Right ventricle myocardium inferior (tissue), 1 donor: ENCODE data around the gene UBE3C. TPM values are rescaled to one million over a fixed set of nuclear protein-coding genes. Genes with fewer than 3 reads are reported as not detected.

Experiments used
- ATAC-seq: fragments of 200-7000 bp; cut with Tn5 transposase; one replicate; pipeline ENCODE4 v1.9.1; 2020; ENCODE audit warnings: mild to moderate bottlenecking, moderate library complexity
- DNase-seq: peaks from one replicate; pipeline ENCODE4 v3.0.0; 2021; ENCODE audit errors: missing footprints
- intact Hi-C: fragments of 100-400 bp; cut with DNase I; formaldehyde crosslinking; loops from one replicate; pipeline ENCODE4 v1.11.0; 2022
- total RNA-seq: library from RNA; stranded (reverse); fragmentation: NEBNext Ultra II Directional; extraction: Animal tissue kit (Norgen Biotek cat#: 25700); gene quantifications from one replicate; pipeline ENCODE4 v1.2.1, GENCODE V29; 2021
- donor health status: DM: no; HTN: yes; CAD: no; lungs with severe emphysema.

Gene UBE3C
- total RNA-seq, 1 donor from 2014 or later = 49.7 TPM

DNA sequence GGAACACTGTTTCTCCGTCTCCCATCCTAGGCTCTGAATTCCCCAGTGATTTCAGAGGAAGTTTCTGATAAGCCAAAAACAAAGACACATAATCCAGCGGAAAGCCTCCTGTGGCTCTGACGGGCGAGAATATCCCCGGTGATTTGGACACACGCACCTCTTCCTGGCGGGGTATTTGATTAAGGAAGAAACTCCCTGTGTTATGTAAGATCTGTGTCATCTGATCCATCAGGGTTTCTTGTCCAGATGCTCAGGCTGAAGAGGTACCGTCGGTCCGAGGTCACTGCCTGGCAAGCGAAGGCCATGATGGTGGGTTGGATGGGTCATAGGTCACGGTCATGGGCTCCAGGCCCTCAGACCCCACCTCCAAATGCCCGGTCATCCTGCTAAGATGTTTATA, 158.5 kb downstream of the UBE3C start:
- ATAC-seq (no peak), DNase-seq (no peak)
- intact Hi-C loops = no loop called here

DNA sequence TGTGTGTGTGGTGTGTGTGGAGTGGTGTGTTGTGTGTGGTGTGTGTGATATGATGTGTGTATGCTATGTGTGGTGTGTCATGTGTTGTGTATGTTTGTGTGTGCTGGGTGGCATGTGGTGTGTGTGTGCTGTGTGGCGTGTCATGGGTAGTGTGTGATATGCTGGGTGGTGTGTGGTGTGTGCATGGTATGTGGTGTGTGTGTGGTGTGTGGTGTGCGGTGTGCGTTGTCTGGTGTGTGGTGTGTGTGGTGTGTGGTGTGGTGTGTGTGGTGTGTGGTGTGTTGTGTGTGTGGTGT, 160.5 kb downstream of the UBE3C start:
- no peak for ATAC-seq
- no peak for DNase-seq
- intact Hi-C loops = no loop called here

DNA sequence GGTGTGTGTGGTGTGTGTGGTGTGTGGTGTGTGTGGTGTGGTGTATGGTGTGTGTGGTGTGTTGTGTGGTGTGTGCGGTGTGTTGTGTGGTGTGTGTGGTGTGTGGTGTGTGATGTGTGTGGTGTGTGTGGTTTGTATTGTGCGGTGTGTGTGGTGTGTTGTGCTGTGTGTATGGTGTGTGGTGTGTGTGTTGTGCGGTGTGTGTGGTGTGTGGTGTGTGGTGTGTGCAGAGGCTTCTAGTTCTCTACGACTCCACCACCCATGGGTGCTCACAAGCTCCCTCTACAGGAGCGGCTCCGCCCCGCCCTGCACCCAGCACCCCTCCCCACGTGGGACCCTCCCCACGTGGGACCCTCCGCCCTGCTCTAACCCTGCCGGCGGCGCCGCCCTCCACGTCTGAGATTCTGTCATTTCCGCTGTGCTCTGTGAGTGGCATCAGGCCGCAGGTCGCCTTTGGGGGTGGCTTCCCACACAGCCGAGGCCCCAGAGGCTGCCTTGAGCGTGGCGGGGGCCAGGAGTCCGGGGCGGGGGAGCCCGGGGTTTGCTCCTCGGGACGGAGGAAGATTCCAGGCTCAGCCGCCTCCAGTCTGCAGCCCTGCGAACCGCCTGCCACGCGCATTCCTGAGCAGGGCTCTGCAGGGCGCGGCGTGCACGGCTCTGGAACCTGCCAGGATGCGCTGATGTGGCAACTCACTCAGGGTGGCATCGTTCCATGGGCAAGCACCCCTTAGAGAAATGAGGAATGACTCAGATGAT, 161.1 kb downstream of the UBE3C start:
- ATAC-seq = peak; percentile 35

DNA sequence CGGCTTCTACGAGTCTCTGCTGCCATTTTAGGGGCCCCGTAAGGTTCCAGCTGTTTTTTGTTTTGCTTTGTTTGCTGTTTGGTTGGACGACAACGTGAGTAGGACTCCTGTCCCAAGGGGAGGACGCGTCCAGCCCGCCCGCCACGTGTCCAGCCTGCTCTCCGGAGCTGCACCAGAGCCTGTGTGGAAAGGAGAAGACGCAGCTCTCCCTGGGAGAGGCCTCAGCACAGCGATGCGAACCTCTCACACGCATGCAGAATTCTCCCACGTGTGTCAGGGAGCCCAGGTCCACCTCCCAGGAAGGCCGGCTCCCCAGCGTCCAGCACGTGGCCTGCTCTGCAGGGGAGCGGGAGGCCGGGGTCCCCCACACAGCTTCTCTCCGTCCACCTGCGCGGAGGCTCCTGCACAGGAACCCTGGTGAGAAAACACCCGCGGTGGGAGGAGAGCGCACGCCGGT, 161.7 kb downstream of the UBE3C start:
- DNase-seq (no peak), ATAC-seq (no peak)
- intact Hi-C loops = no loop called here

More for the DNA sequence above, 161.1 kb downstream of the UBE3C start:
- DNase-seq = peak; percentile 72
- intact Hi-C loops = no loop called here

DNA sequence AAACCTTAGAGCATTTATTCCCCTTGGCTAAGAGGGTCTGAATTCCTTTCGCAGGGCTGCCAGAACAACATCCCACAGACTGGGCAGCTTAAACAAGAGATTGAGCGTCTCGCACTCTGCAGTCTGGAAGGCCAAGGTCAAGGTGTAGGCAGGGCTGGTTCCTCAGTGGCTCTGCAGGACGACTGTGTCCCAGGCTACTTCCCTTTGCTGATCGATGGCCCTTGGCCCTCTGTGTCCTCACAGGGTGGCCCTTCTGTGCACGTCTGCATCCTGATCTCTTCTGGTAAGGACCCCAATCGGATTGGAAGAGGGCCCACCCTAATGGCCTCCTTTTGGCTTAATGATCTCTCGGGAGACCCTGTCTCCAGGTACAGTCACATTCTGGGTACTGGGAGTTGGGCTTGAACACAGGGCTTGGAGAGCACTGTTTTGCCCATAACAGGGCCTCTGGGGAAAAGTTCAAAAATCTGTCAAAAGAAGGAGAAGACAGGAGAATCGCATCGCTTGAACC, 162.9 kb downstream of the UBE3C start:
- intact Hi-C loops = no loop called here
- ATAC-seq (no peak), DNase-seq (no peak)

DNA sequence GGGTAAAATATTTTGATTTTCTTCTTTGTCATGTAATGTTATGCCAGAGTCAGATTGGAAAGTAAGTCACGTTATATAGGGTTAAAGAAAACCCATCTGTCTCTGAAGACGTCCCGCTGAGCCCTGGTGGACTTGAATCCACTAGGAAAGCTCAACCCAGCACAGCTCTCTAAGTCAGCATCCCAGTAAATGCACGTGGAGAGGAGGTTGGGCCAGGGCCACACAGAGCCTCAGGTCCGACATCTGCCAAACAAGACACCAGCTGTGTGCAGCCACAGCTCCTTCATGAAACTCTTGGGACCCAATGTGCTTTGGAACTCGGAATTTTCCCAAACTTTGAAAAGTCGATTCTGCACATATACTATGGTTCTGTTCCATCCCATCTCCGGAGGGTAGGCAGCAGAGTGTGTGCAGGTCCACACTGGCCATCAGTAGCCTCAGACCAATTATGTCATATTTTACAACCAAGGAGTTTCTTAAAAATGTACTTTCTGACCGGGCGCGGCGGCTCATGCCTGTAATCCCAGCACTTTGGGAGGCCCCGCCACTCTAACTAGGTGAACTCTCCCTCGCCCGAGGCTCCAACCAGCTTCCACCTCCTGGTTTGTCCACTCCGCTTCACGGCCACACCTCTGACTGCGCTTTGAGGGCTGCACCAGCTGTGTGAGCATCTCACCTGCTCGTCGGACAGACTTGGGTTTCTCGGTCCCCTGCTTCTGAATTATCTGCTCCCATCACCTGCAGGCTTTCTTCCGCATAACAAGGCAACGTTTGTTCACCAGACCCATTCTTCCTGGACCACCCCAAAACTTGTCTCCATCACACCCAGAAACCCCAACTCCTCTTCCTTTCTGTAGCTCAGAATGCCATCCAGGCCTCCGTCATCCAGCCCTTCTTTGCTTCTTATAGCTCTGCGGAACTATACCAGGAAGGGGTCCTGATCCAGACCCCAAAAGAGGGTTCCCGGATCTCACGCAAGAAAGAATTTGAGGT, 168.4 kb downstream of the UBE3C start:
- intact Hi-C loops = no loop called here
- DNase-seq (no peak), ATAC-seq (no peak)

DNA sequence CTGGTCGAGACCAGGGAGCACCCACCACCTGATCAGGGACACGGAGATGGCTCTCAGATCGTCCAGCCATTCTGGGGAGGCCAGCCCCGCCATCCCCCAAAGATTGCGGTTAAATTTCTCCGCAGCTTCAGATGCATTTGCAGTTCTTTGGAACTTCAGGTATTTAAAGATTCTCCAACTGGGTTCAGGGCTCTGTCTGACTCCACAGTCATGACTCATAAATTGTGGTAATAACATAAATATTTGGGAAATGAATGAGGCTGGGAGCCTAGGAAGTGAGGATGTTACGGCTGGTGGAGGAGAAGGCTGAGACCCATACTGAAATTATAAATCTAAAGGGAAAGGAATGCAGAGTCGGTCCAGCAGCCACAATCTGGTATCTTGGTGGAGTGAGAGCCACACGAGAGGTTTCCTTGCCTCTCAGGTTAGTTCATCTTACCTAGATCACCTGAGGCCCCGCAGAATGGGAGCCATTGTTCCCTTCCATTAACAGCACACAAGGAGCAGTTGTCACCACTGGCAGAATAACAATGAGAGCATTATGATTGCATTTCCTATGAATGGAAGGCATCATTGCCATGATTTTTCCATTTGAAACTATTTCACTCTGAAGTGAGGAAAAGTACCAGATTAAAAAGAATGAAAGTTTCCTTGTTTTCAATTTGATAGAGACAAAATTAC, 171.4 kb downstream of the UBE3C start:
- no peak for DNase-seq
- intact Hi-C loops = no loop called here
- ATAC-seq = no peak

DNA sequence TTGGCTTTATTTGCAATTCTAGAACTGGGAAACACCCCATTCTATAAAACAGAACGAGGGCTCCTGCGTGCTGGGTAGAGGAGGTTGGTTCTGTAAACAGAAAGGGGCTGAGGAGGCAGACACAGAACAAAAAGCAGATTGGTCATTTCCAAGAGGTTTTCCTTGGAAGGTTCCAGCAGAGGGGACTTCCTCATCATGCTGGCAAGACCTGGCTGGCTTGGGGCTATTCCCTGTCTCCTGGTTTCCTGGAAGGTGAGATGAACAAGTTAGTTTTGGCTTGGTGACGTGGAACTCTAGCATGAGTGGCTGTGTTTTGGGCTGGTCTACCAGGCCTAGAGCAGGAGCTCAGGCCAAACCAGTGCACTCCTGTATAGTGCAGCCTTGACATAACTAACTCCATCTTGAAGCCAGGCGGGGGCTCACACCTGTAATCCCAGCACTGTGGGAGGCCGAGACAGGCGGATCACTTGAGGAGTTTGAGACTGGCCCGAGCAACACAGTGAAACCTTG, 172.0 kb downstream of the UBE3C start:
- intact Hi-C loops = no loop called here
- ATAC-seq (no peak), DNase-seq (no peak)

DNA sequence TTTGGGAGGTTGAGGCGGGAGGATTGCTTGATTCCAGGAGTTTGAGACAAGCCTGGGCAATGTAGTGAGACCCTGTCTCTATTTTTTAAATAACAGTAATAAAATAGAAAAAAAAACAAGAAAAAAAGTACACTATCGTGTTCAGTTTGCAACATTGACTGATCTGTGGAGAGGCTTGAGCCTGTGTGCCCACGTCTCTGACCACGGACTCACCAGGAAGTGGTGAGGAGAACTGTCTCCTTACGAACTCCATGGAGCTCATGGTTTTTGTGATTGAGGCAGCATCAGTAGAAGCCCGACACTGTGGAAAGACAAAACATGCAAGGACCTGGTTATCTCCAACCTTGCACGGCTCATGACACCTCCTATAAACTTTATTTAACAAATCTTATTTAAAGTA, 174.2 kb downstream of the UBE3C start:
- ATAC-seq (no peak), DNase-seq (no peak)
- intact Hi-C loops = no loop called here

DNA sequence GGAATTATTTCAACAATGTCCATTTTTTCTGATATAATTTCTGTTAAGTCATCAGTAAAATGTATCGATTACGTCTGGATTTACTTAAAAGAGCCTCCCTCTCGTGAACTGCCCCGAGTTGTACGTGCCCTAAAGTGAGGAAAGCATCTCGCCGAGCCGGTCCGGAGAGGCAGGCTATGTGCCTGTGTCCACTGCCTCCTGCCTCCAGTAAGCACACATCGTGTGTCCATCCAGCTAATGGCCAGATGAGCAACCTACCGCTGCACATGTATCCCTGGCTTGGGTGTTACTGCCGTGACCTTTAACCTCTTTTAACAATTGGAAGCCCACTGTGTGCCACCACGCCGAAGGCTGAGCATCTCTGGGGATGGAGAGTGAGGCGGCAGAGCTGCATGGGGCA, 174.9 kb downstream of the UBE3C start:
- no peak for DNase-seq
- no peak for ATAC-seq
- intact Hi-C loops = no loop called here

DNA sequence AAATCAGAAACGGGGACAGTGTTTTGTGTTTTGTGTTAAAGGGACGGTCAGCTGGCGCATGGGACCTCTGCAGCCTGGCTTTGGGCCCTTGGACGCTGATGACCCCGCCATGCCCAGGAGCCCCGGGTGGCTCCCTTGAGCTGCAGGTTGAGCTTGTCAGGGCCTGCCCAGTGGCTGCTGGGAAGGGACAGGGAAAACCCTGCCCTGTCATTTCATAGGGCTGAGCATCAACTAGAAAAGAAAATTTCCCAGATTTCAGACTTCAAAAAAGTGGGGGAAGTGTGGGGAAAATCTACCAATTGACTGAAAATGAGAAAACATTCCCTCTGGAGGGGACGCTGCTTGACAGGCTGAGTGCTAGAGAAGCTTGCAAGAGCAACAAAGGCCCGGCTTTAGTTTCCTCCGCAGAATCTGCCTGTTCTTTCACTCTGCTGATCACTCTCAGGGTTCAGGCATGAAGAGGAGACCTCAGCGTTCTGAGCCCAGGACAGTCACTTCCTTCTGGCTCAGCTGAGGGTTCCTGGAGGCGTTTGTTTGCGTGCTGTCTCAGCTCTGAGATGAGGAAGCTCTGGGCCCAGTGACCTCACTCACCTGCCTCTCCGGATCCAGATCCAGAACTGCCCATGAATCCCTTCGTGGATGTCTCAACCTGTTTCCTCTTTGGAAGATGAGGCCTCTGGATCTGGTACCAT, 179.4 kb downstream of the UBE3C start:
- DNase-seq = no peak
- peak; percentile 40 for ATAC-seq
- intact Hi-C loops = no loop called here

Other genes starting within 250 kb of the UBE3C start
- gene LMBR1, start 245.7 kb upstream of the UBE3C start, total RNA-seq = 35.4 TPM
- gene NOM1, start 189.2 kb upstream of the UBE3C start, total RNA-seq = 6.6 TPM
- gene MNX1, start 128.3 kb upstream of the UBE3C start, total RNA-seq = not detected
- 195 TPM for gene DNAJB6, start 198.1 kb downstream of the UBE3C start, total RNA-seq